Activated T-cell treated with anti-CD3 and anti-CD28 coated beads, Interleukin-2, amount 50 U/mL, for 24 hours (primary cell): ENCODE results near the gene FRMD7.
"Not testable (repeated sequence)": the region's sequence is repeated elsewhere in the genome, so short reads cannot be mapped to it uniquely, and the experiment has no call there.

Experiments used
- DNase-seq: peaks from one replicate; pipeline ENCODE4 v3.0.0-alpha.2; 2020
- H3K27ac Mint-ChIP-seq: 2 replicates; pipeline ENCODE4 v1.8.0; 2020; ENCODE audit warnings: mild to moderate bottlenecking, mixed read lengths
- H3K27me3 Mint-ChIP-seq: 2 replicates; pipeline ENCODE4 v1.8.0; 2020; ENCODE audit warnings: mixed read lengths
- H3K36me3 Mint-ChIP-seq: 2 replicates; pipeline ENCODE4 v1.8.0; 2020; ENCODE audit warnings: low read depth, mixed read lengths
- H3K4me1 Mint-ChIP-seq: 2 replicates; pipeline ENCODE4 v1.8.0; 2020; ENCODE audit warnings: low read depth, mixed read lengths
- H3K4me3 Mint-ChIP-seq: 2 replicates; pipeline ENCODE4 v1.8.0; 2020; ENCODE audit warnings: mild to moderate bottlenecking, moderate library complexity, mixed read lengths
- H3K9me3 Mint-ChIP-seq: 2 replicates; pipeline ENCODE4 v1.8.0; 2020; ENCODE audit warnings: mixed read lengths

Gene FRMD7

DNA sequence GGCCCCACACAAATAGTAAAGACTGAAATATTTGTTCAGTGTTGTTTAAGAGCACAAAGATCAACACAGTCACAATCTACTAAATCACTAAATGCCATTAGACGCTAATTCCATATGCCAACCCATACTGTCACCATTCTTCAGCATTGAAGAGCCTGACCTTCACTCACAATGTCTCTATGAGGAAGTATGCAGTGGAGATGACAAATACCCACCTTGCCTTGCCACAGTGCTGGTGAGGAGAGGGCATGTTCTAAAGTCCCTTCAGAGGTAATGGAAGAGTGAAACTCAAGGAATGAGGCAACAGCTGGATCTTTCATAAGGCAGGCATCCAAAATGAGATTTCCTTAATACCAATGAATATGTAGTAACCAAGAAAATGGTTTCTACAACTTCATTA, 50.4 kb downstream of the FRMD7 start:
- H3K27me3 Mint-ChIP-seq = peaks cover 21% of the 10 kb centered on the region
- no peak for DNase-seq
- H3K36me3 Mint-ChIP-seq = peaks cover 17% of the 10 kb centered on the region
- H3K9me3 Mint-ChIP-seq = no peaks in the 10 kb centered on the region
- no peak overlapping the region for H3K27ac Mint-ChIP-seq
- H3K4me1 Mint-ChIP-seq = no peaks in the 10 kb centered on the region
- no peak overlapping the region for H3K4me3 Mint-ChIP-seq

DNA sequence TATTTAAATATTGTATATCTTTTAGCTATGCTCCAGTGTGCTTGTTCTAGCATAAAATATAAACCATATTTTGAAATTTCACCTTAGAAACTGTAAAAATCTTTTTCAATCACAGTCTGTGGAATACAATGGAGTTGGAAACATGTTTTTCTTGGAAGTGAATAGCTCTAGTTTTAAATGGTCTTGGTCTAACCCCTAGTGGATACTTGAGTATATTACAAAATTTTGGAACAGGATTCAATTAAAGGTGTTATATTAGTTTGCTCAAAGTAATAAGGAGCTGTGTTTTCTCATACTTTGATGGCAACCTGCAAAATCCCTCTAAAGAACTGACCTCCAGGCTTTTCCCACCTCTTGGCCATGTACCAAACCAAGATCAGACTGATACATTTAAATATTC, 56.6 kb downstream of the FRMD7 start:
- Mint-ChIP-seq H3K9me3 (no peaks in the 10 kb centered on the region), H3K36me3 (peaks cover 48% of the 10 kb centered on the region), H3K4me1 (no peaks in the 10 kb centered on the region), H3K27me3 (peaks cover 24% of the 10 kb centered on the region), H3K27ac (no peak overlapping the region), H3K4me3 (no peak overlapping the region)
- no peak for DNase-seq

DNA sequence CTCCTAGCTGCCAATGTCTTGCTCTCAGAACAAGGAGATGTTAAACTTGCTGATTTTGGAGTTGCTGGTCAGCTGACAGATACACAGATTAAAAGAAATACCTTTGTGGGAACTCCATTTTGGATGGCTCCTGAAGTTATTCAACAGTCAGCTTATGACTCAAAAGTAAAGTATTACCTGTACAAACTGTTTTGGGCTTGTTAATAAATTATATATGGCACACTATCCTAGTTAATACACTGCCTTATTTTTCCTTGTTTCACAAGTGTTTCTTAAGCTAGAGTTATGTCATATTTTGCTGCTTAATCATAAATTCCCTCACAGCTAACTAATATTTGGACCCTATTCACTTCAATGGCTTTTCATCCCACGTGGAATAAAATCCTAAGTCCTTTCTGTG, 59.4 kb downstream of the FRMD7 start:
- Mint-ChIP-seq H3K27me3 (peaks cover 20% of the 10 kb centered on the region), H3K27ac (no peak overlapping the region), H3K36me3 (peaks cover 46% of the 10 kb centered on the region), H3K4me3 (no peak overlapping the region), H3K4me1 (no peaks in the 10 kb centered on the region), H3K9me3 (no peaks in the 10 kb centered on the region)
- no peak for DNase-seq

DNA sequence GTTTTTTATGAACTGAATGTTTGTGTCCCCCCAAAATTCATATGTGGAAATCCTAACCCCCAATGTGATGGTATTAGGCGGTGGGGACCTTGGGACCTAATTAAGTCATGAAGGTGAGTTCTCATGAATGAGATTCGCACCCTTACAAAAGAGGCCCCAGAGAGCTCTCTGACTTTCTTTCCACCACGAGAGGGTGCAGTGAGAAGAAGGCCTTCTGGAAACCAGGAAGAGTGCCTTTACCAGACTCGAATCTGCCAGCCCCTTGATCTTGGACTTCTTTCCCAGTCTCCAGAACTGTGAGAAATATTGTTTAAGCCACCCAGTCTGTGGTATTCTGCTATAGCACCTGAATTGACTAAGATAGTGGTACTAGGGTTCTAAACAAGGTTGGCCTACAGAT, 64.0 kb downstream of the FRMD7 start:
- H3K4me3 Mint-ChIP-seq = no peak overlapping the region
- peaks cover 7% of the 10 kb centered on the region for H3K4me1 Mint-ChIP-seq
- H3K27ac Mint-ChIP-seq = no peak overlapping the region
- DNase-seq = no peak
- H3K36me3 Mint-ChIP-seq = peaks cover 41% of the 10 kb centered on the region
- no peaks in the 10 kb centered on the region for H3K9me3 Mint-ChIP-seq
- H3K27me3 Mint-ChIP-seq = peaks cover 15% of the 10 kb centered on the region

DNA sequence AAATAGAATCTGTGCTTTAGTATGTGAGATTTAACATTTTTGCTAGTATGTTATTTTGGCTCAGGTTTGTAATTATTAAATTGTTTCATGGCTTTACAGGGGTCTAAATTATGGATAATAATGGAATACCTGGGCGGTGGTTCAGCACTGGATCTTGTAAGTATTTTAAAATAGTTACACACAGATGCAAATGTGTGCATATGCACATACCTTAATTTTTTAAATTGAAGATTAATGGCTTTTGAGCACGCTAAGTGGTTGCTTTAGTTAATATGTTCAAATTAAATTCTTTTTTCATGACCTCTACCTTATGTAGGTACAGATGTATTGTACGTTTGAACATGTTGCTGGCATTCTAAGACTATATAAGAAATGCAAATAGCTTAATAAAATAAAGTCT, 64.5 kb downstream of the FRMD7 start:
- H3K4me1 Mint-ChIP-seq = peaks cover 9% of the 10 kb centered on the region
- no peak overlapping the region for H3K4me3 Mint-ChIP-seq
- no peaks in the 10 kb centered on the region for H3K9me3 Mint-ChIP-seq
- H3K27me3 Mint-ChIP-seq = peaks cover 15% of the 10 kb centered on the region
- no peak overlapping the region for H3K27ac Mint-ChIP-seq
- peaks cover 37% of the 10 kb centered on the region for H3K36me3 Mint-ChIP-seq
- no peak for DNase-seq

DNA sequence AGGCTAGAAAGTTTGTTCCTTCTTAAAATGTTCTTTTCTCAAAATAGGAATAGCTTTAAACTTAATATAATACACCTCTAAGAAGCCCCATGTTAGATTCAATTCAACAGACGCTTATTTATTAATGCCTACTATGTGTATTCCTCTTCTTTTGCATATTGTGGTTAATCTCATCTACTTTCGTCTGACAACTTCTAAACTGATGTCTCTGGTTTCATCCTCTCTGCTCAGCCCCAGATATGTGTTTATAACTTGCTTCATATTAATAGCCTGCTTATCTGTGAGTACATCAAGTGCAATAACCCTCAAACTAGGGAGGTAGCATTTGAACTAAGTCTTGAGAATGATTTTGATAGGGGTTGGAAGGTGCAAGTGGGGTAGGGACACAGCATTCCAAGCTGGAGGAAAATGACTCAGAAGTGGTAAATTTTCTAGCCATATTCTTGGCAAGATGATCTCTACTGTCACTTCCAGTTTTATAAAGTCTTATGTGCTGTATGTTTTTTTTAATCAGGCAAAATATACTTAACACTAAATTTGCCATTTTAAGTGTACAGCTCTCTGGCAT, 67.8 kb downstream of the FRMD7 start:
- H3K4me1 Mint-ChIP-seq = peaks cover 21% of the 10 kb centered on the region
- peaks cover 20% of the 10 kb centered on the region for H3K27me3 Mint-ChIP-seq
- peaks cover 44% of the 10 kb centered on the region for H3K36me3 Mint-ChIP-seq
- H3K9me3 Mint-ChIP-seq = no peaks in the 10 kb centered on the region
- no peak for DNase-seq
- H3K27ac Mint-ChIP-seq = no peak overlapping the region
- H3K4me3 Mint-ChIP-seq = no peak overlapping the region

DNA sequence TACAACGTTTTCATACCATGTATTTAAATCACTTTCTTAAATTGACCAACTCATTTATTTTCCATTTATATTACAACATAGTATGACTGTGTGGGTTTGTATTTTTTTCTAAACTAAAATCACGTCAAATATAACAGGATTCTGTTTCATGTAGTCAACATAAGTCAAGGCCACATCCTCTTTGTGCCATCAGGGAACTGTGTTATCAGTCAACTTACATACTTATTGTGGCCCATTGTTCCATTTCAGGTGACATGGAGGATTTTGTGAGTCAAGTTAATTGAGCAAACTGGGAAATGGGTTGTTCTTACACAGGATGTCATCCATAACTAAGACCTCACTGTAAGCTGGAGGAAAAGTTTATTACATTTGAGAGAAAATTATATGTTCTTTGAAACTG, 68.8 kb downstream of the FRMD7 start:
- Mint-ChIP-seq H3K4me1 (peaks cover 21% of the 10 kb centered on the region), H3K27ac (no peak overlapping the region), H3K4me3 (no peak overlapping the region), H3K36me3 (peaks cover 44% of the 10 kb centered on the region), H3K27me3 (peaks cover 20% of the 10 kb centered on the region), H3K9me3 (no peaks in the 10 kb centered on the region)
- DNase-seq = no peak

DNA sequence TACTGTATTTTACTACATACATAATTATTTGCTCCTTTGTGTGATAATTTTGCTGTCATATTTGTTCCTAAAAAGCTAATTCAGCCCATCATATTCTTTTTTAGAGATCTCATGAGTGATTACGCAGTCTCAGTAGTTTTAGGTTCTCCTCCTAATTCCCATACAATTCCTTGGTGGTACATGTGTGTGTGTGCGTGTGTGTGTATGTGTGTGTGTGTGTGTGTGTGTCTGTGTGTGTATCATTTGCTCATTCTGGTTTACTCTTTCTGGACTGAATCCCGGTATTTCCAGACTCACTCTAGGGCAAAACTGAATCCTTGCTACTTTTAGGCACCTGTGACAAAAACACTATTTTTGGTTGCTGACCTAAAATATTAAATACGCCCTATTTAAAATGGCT, 69.8 kb downstream of the FRMD7 start:
- Mint-ChIP-seq H3K27me3 (peaks cover 17% of the 10 kb centered on the region), H3K27ac (no peak overlapping the region), H3K9me3 (no peaks in the 10 kb centered on the region), H3K4me1 (peaks cover 23% of the 10 kb centered on the region), H3K4me3 (no peak overlapping the region), H3K36me3 (peaks cover 41% of the 10 kb centered on the region)
- DNase-seq = no peak

DNA sequence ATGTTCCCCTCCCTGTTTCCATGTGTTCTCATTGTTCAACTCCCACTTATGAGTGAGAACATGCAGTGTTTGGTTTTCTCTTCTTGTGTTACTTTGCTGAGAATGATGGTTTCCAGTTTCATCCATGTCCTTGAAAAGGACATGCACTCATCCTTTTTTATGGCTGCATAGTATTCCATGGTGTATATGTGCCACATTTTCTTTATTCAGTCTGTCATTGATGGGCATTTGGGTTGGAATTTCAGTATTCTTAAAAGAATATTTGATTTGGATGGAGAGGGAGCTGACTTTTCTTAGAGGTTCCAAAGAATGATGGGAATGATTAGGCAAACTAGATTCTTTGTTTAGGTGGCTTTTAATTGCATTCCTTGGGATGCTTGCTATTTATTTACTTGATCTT, 76.0 kb downstream of the FRMD7 start:
- peaks cover 31% of the 10 kb centered on the region for H3K36me3 Mint-ChIP-seq
- H3K27me3 Mint-ChIP-seq = peaks cover 14% of the 10 kb centered on the region
- DNase-seq, H3K9me3 Mint-ChIP-seq, H3K4me3 Mint-ChIP-seq, H3K27ac Mint-ChIP-seq: not testable (repeated sequence)
- peaks cover 39% of the 10 kb centered on the region for H3K4me1 Mint-ChIP-seq

DNA sequence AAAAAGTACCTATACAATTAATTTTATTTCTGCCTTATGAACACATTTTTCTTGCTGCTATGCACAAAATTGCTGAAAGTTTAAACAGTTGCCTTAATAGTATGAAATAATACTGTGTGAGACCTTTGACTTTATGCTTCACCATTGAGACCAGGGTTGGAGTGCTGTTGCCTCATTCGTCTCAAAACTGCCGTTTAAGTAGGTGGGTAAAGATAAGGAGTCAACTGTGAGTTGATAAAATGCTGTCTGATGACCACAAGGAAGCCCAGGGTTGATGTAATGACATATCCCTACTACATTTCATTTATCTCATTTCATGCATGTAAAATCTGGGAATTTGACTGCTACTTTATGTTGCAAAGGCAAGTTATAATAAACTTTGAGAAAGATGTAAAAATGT, 81.3 kb downstream of the FRMD7 start:
- no peak overlapping the region for H3K4me3 Mint-ChIP-seq
- H3K36me3 Mint-ChIP-seq = peaks cover 13% of the 10 kb centered on the region
- DNase-seq = no peak
- H3K27me3 Mint-ChIP-seq = peaks cover 20% of the 10 kb centered on the region
- H3K27ac Mint-ChIP-seq = no peak overlapping the region
- no peaks in the 10 kb centered on the region for H3K9me3 Mint-ChIP-seq
- peaks cover 47% of the 10 kb centered on the region for H3K4me1 Mint-ChIP-seq

DNA sequence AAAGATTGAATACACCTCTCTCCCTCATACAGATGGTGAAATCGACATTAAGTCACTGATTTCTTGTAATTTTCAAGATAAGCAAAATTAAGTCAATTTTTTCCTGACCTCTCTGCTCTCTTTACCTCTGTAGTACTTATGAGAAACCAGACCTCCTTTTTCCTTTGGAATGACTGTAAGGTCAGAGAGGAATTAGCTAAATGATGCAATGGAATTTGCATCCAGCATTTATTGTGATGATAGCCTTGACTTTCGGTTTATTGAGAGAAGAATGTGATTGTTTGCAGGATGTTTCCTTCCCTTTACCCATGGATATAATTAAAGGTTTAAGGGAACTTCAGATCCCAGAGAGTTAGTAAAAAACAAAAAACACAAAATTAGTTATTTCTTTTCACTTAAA, 82.4 kb downstream of the FRMD7 start:
- H3K9me3 Mint-ChIP-seq = no peaks in the 10 kb centered on the region
- no peak overlapping the region for H3K4me3 Mint-ChIP-seq
- peaks cover 58% of the 10 kb centered on the region for H3K4me1 Mint-ChIP-seq
- peaks cover 18% of the 10 kb centered on the region for H3K27me3 Mint-ChIP-seq
- peaks cover 10% of the 10 kb centered on the region for H3K36me3 Mint-ChIP-seq
- no peak for DNase-seq
- no peak overlapping the region for H3K27ac Mint-ChIP-seq

DNA sequence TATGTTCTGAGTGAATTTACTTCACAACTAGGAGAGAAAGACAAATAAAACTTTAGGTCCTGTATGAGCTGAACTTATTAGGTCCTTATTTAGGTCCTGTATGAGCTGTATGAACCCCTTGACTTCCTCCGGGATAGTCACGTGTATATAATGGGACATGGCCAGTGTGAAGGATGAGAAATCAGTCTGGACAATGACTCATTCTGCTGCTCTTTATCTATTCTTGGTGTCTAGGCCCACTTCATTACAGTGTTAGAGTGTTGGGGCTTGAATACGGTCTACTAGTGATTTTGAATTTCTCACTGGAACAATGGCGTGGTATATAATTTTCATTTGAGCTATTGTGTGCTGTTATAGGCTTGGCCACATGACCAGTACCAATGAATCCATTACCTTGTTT, 82.9 kb downstream of the FRMD7 start:
- Mint-ChIP-seq H3K4me1 (peaks cover 61% of the 10 kb centered on the region), H3K36me3 (peaks cover 9% of the 10 kb centered on the region), H3K4me3 (no peak overlapping the region), H3K27me3 (peaks cover 20% of the 10 kb centered on the region), H3K9me3 (no peaks in the 10 kb centered on the region), H3K27ac (no peak overlapping the region)
- DNase-seq = no peak

DNA sequence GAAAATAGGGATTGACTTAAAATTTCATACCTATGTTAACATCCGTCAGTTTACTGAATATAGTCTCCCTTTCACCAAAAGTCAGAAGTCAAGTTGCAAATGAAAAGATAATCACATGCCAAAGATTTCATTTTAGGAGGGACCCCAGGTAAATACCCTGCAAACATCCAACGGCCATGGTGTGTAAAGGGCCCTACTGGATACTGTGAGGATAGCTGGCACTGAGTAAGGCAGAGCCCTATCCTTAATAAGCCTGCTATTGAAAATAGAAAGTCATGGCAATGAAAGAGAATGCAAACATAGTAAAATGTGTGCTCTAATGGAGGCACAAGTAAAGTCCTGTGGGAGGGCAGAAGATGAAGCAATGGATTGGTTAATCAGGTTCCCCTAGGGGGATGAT, 83.8 kb downstream of the FRMD7 start:
- DNase-seq = no peak
- Mint-ChIP-seq H3K4me1 (peaks cover 60% of the 10 kb centered on the region), H3K9me3 (no peaks in the 10 kb centered on the region), H3K36me3 (peaks cover 5% of the 10 kb centered on the region), H3K4me3 (no peak overlapping the region), H3K27me3 (peaks cover 26% of the 10 kb centered on the region), H3K27ac (no peak overlapping the region)

DNA sequence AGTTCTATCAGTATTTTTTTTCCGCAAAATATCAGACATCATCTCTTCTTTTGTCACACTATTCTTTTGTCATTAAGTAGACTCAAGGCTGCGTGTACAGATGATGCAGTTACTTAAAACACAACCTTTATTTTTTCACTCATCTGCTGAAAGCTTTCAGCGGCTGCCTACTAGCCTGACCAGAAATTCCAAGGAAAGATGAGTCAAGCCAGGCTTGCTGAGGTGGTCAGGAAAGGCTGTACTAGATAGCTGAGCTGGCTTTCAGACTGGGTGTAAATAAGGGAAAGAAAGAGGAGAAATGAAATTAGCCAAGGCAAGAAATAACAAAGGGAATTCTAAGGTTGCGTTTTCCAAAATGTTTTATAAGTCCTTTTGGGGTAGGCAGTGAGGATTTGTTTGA, 86.8 kb downstream of the FRMD7 start:
- Mint-ChIP-seq H3K27ac (no peak overlapping the region), H3K27me3 (peaks cover 34% of the 10 kb centered on the region), H3K4me3 (no peak overlapping the region)

DNA sequence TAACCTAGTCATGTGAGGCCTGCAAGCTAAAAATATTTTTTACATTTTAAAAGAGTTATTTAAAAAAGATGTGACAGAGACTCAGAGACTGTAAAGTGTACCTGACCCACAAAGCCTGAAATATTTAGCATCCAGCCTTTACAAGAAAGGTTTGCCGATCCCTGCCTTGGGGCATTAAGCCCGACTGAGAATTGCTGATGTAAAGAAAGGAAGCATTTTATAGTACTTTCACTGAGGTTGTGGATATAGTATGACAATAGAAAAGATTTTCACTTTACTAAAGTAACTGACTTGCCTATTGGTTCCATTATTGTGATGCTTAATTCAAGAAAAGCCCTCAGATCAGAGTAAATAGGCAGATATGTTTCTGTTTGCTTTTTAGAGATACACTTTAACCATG, 87.8 kb downstream of the FRMD7 start:
- peaks cover 63% of the 10 kb centered on the region for H3K4me1 Mint-ChIP-seq
- no peaks in the 10 kb centered on the region for H3K9me3 Mint-ChIP-seq
- no peak overlapping the region for H3K27ac Mint-ChIP-seq
- H3K27me3 Mint-ChIP-seq = peaks cover 31% of the 10 kb centered on the region
- peaks cover 8% of the 10 kb centered on the region for H3K36me3 Mint-ChIP-seq
- no peak for DNase-seq
- no peak overlapping the region for H3K4me3 Mint-ChIP-seq

More for the DNA sequence above, 86.8 kb downstream of the FRMD7 start:
- Mint-ChIP-seq H3K4me1 (peaks cover 63% of the 10 kb centered on the region), H3K9me3 (no peaks in the 10 kb centered on the region), H3K36me3 (peaks cover 6% of the 10 kb centered on the region)
- no peak for DNase-seq

DNA sequence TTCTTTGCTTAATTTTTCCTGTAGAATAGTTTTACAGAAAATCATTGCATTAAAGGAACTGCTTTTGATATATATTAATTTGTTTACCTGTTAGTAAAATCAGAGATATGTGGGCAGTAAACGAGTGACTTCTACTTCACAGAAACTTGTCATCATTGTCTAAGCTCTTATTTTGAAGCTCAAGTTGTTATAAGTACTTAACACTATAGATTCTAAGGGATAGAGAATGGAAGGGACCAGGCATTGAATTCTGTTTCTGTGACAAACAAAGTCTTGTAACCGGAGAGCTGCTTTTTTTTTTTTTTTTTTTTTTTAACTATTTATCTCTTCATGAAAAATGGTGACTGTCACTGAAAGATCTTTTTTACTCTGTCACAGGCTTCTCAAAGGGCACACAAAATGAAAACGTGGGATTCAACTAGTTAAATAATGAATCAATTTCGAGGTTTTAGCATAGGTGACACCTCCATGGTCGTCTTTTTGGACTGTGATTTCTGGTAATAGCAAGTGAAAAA, 90.3 kb downstream of the FRMD7 start:
- DNase-seq = no peak
- H3K36me3 Mint-ChIP-seq = peaks cover 12% of the 10 kb centered on the region
- peaks cover 69% of the 10 kb centered on the region for H3K4me1 Mint-ChIP-seq
- peaks cover 26% of the 10 kb centered on the region for H3K27me3 Mint-ChIP-seq
- no peak overlapping the region for H3K4me3 Mint-ChIP-seq
- no peaks in the 10 kb centered on the region for H3K9me3 Mint-ChIP-seq
- H3K27ac Mint-ChIP-seq = no peak overlapping the region
